GM18909 (cell line): Measurements from ENCODE around the gene GATA1.

Experiments
- ATAC-seq: cut with Tn5 transposase; IDR thresholded peaks from one replicate; pipeline ENCODE4 v1.9.1; 2021; ENCODE audit warnings: mild to moderate bottlenecking; ENCODE audit not compliant: unreplicated experiment, poor library complexity

The GATA1 gene

GRCh38 chrX:48834383-48834709 is 48.0 kb downstream of the GATA1 start:
- ATAC-seq: no peak

DNA sequence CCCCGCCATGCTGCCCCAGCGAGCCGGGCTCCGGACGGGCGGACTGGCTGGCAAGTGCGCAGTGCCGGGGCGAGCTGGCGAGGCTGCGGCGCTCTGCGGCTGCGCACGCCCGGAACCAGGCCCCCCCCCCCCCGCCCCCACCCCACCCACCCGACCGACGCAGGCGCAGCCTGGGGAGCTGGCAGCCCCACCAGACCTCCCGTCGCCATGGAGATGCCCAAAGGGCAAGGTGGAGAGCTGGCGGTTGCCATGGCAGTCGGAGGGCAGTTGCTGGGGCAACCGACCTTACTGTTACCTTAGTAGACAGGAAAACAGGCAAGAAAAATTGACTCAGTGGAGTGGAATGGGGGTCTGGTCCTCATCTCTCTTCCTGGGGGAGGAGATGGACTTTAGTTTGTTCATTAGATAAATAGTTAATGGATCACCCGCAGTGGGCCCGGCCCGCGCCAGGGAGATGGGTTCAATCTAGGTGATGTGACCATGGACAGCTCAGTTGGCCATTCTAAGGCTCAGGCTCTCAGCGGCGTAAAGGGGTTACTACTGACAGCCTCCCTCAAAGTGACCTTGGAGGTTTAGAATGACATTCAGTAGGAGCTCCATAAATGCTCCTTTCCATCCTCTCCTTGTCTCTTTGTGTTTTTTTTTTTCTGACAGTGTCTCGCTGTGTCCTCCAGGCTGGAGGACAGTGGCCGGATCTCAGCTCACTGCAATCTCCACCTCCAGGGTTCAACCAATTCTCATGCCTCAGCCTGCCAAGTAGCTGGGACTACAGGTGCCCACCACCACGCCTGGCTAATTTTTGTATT is 49.3 kb downstream of the GATA1 start, which contains the start of gene PCSK1N:
Gene PCSK1N (minus strand): TSS at position 87 of the 806 bp plus-strand sequence. CDS start 78 bp downstream, at position 9.
- no peak for ATAC-seq

DNA sequence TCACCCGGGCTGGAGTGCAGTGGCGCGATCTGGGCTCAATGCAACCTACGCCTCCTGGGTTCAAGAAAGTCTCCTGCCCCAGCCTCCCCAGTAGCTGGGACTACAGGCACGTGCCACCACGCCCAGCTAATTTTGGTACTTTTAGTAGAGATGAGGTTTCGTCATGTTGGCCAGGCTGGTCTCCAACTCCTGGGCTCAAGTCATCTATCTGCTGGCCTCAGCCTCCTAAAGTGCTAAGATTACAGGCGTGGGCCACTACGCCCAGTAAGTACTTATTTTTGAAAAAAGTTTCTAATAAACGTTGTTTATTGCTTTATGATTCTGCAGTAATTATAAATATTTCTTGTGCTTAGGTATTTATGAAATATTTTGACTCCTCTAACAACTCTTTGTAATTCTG is 53.3 kb downstream of the GATA1 start:
- ATAC-seq: no peak
